Activated T-cell treated with anti-CD3 and anti-CD28 coated beads, Interleukin-2, amount 50 U/mL, for 48 hours (primary cell): ENCODE results near the gene SCN1B.
"Not testable (repeated sequence)": the region's sequence is repeated elsewhere in the genome, so short reads cannot be mapped to it uniquely, and the experiment has no call there.

Experiments used
- DNase-seq, 2 experiments: peaks; one replicate each; pipeline ENCODE4 v3.0.0-alpha.2; 2020

SCN1B gene

GRCh38 chr19:35019144-35019543, 11.1 kb upstream of the SCN1B start:
- DNase-seq = no peak

- DNase-seq = no peak
Observed at GRCh38 chr19:35021016-35021415, 9.3 kb upstream of the SCN1B start.

- no peak for DNase-seq
Observed at GRCh38 chr19:35021596-35021995, 8.7 kb upstream of the SCN1B start.

- DNase-seq = no peak
Observed at GRCh38 chr19:35022460-35022859, 7.8 kb upstream of the SCN1B start.

- DNase-seq = no peak
Observed at GRCh38 chr19:35023428-35023827, 6.8 kb upstream of the SCN1B start.

- DNase-seq = no peak
Observed at GRCh38 chr19:35024095-35024494, 6.2 kb upstream of the SCN1B start.

GRCh38 chr19:35025969-35026368, 4.3 kb upstream of the SCN1B start:
- DNase-seq = no peak

GRCh38 chr19:35026418-35026817, 3.9 kb upstream of the SCN1B start:
- DNase-seq = no peak

- no peak for DNase-seq
Observed at GRCh38 chr19:35027009-35027408, 3.3 kb upstream of the SCN1B start.

GRCh38 chr19:35027851-35028599, 2.2 kb upstream of the SCN1B start:
- DNase-seq = no peak

- DNase-seq = not testable (repeated sequence)
Observed at GRCh38 chr19:35028600-35028885, 1.7 kb upstream of the SCN1B start.

GRCh38 chr19:35029275-35029736, 964 bp upstream of the SCN1B start:
- not testable (repeated sequence) for DNase-seq

- no peak for DNase-seq
Observed at GRCh38 chr19:35029737-35030256, 473 bp upstream of the SCN1B start.

GRCh38 chr19:35031072-35031881, 1.0 kb downstream of the SCN1B start:
- DNase-seq = no peak

GRCh38 chr19:35032356-35032865, 2.1 kb downstream of the SCN1B start:
- DNase-seq = no peak

- DNase-seq = no peak
Observed at GRCh38 chr19:35033067-35034004, 3.1 kb downstream of the SCN1B start.

- DNase-seq = no peak
Observed at GRCh38 chr19:35034005-35034502, 3.8 kb downstream of the SCN1B start.

GRCh38 chr19:35034588-35035382, 4.5 kb downstream of the SCN1B start:
- no peak for DNase-seq

GRCh38 chr19:35037716-35038622, 7.7 kb downstream of the SCN1B start:
- DNase-seq = no peak
